ENCODE results near the gene SUMF2.
"Not testable (repeated sequence)": the region's sequence is repeated elsewhere in the genome, so short reads cannot be mapped to it uniquely, and the experiment has no call there.

The SUMF2 gene

DNA sequence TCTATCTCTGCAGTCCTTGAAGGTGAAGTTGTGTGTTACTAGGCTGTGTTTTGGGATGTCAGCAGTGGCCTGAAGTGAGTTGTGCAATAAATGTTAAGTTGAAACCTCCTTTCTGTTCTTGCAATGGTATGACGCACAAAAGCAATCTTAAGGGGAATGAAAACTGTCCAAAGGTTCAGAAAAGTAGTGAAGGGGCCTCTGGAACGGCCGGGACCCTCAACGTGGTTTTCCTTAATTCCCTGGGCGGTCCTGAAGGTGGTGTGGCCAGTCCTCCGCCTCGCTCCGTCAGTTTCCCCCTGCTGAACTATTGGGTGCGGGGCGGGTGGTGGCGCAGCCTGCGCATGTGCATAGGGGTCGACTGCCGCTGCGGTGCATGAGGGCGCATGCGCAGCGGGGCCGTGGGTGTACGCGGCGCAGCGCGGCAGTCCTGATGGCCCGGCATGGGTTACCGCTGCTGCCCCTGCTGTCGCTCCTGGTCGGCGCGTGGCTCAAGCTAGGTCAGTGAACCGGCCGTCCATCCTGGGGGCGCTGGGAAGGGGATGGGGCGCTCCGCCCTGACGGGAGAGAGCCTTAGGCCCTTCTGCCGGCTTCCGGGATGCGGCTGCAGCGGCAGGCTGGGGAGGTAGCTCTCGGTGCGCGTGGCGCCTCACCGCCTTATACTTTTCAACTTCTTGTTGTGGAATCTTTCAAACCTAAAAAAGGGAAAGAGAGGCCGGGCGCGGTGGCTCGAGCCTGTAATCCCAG, at the start of gene SUMF2:
Gene SUMF2 (plus strand): TSS at position 405 of the 744 bp plus-strand sequence. CDS start 26 bp downstream, at position 431.
- Histone ChIP-seq H3K4me3 (ENCODE audit: low read depth in 1 of 2, low read length in 1 of 2) (peak within 1 kb of the TSS; percentile 80 to 90), H3K4me1 (ENCODE audit: control insufficient read depth in 1 of 2, insufficient read depth in 1 of 2, low read depth in 1 of 2, low read length in 1 of 2) (peaks cover 11 to 12% of the 10 kb centered on the region in 2 experiments), H3K27me3 (no peaks in the 10 kb centered on the region), H3K9me3 (no peaks in the 10 kb centered on the region), H3K27ac (peak within 1 kb of the TSS; percentile 85), H3K36me3 (peaks cover 18% of the 10 kb centered on the region)
- TF ChIP-seq, protein P1, sequence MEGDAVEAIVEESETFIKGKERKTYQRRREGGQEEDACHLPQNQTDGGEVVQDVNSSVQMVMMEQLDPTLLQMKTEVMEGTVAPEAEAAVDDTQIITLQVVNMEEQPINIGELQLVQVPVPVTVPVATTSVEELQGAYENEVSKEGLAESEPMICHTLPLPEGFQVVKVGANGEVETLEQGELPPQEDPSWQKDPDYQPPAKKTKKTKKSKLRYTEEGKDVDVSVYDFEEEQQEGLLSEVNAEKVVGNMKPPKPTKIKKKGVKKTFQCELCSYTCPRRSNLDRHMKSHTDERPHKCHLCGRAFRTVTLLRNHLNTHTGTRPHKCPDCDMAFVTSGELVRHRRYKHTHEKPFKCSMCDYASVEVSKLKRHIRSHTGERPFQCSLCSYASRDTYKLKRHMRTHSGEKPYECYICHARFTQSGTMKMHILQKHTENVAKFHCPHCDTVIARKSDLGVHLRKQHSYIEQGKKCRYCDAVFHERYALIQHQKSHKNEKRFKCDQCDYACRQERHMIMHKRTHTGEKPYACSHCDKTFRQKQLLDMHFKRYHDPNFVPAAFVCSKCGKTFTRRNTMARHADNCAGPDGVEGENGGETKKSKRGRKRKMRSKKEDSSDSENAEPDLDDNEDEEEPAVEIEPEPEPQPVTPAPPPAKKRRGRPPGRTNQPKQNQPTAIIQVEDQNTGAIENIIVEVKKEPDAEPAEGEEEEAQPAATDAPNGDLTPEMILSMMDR (IDR thresholded peaks at IDR 0.05), result no peak

DNA sequence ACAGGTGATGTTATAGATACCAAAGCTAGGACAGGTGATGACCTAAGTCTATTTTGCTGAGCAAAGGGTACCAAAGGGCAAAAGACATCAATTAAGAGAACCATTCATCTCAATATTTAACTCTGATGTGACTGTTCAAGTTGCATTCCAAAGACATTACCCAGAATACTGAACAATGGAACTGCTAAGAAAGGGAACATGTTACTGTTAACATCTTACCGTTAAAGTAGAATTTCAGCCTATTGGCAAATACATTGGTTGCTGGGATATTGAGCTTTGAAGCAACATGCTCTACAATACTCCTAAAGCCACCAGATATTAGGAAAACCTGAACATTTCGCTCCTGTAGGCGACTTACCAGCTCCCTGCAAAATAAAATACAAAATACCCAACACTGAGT, 47.1 kb upstream of the SUMF2 start:
- H3K36me3 ChIP-seq; H3K27ac ChIP-seq; H3K4me3 ChIP-seq (ENCODE audit: low read depth in 1 of 2, low read length in 1 of 2); H3K9me3 ChIP-seq; H3K4me1 ChIP-seq (ENCODE audit: control insufficient read depth in 1 of 2, insufficient read depth in 1 of 2, low read depth in 1 of 2, low read length in 1 of 2); H3K27me3 ChIP-seq: not testable (repeated sequence)

DNA sequence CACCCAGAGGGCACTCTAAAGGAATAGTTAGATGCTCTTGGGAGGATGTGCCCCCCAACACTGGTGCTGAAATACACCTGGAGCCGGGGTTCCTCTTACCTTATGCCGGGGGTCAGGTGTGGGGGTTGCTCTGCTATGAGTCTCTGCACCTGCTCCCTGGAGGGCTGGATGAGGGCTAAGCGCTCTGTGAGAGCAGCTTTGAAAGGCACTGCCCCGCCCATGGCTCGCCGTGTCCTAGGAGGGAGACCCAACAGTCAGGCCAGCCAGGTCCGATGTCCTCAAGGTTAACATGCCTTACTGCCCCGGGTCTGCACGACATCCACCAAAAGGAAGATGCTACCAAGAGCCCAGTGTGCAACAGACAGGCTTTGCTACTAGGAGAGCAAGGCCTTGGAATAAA, 44.6 kb upstream of the SUMF2 start:
- Histone ChIP-seq H3K9me3 (no peaks in the 10 kb centered on the region), H3K4me3 (ENCODE audit: low read depth in 1 of 2, low read length in 1 of 2) (no peak overlapping the region), H3K27me3 (no peaks in the 10 kb centered on the region), H3K36me3 (no peaks in the 10 kb centered on the region), H3K27ac (no peak overlapping the region), H3K4me1 (ENCODE audit: control insufficient read depth in 1 of 2, insufficient read depth in 1 of 2, low read depth in 1 of 2, low read length in 1 of 2) (no peaks in the 10 kb centered on the region)
- TF ChIP-seq, protein P1 (IDR thresholded peaks at IDR 0.05), result no peak

DNA sequence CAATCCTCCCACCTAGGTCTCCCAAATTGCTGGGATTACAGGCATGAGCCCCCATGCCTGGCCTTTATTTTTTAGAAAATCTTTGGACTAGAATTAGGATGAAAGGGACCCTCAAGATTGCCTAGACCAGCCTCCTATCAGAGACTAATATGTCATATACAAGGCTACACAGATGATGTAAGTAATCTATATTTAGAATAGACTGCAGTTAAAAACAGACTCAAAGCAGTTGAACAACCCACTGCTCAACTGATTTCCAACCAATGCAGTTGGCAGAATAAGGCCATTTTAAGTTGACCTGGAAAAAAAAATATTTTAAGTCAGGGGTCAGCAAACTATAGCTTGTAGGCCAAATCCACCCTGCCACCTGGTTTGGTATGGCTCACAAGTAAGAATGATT, 40.6 kb upstream of the SUMF2 start:
- TF ChIP-seq, protein P1 (IDR thresholded peaks at IDR 0.05), result no peak
- Histone ChIP-seq H3K9me3 (no peaks in the 10 kb centered on the region), H3K4me3 (ENCODE audit: low read depth in 1 of 2, low read length in 1 of 2) (no peak overlapping the region), H3K27ac (no peak overlapping the region), H3K27me3 (no peaks in the 10 kb centered on the region), H3K4me1 (ENCODE audit: control insufficient read depth in 1 of 2, insufficient read depth in 1 of 2, low read depth in 1 of 2, low read length in 1 of 2) (no peaks in the 10 kb centered on the region), H3K36me3 (no peaks in the 10 kb centered on the region)

DNA sequence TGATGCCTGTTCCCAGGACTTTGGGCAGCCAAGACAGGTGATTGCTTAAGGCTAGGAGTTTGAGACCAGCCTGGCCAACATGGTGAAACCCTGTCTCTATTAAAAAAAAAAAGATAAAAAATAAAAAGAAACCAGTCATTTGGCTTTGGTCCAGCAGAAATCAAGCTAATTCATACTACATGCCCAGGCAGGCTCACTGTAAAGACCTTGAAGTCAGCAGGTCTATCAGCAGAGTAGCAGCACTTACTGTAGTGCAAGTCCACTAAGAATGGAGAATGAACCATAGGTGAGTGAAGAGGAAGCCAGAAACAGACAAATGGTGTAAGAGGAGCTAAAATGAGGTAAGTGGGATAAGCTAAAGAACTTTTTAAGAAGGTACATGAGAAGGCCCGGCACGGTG, 37.5 kb upstream of the SUMF2 start:
- Histone ChIP-seq H3K4me1 (ENCODE audit: control insufficient read depth in 1 of 2, insufficient read depth in 1 of 2, low read depth in 1 of 2, low read length in 1 of 2) (peaks cover 0 to under 1% of the 10 kb centered on the region in 2 experiments), H3K4me3 (ENCODE audit: low read depth in 1 of 2, low read length in 1 of 2) (no peak overlapping the region), H3K9me3 (no peaks in the 10 kb centered on the region), H3K27me3 (no peaks in the 10 kb centered on the region), H3K27ac (no peak overlapping the region), H3K36me3 (no peaks in the 10 kb centered on the region)
- TF ChIP-seq, protein P1 (IDR thresholded peaks at IDR 0.05), result no peak

DNA sequence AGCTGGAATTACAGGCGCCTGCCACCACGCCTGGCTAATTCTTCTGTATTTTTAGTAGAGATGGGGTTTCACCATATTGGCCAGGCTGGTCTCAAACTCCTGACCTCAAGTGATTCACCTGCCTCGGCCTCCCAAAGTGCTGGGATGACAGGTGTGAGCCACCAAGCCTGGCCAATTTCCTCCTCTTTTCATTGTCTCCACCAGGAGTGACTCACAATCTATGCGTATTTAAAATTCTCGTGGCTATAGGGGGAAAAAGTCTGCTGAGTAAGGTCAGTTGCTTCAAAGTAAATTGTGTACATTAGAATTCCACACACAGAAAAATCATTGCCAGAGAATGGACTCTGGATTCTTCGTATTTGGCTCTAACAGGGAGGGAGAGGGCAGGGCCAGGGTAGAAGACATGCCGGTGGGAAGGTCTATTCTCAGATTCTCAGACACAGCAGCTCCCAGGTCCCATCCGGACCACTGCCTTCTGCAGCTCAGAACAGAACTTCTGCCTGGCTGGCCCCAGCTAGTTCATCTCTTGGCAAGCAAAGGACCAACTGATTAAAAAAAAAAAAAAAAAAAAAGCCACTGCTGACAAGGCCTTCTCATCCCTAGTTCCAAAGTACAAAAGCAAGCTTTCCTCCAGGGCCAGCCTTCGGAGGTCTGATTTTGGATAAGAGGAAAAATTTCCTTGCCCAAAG, 35.0 kb upstream of the SUMF2 start:
- TF ChIP-seq, protein P1 (IDR thresholded peaks at IDR 0.05), result no peak
- Histone ChIP-seq H3K27ac (no peak overlapping the region), H3K4me3 (ENCODE audit: low read depth in 1 of 2, low read length in 1 of 2) (no peak overlapping the region), H3K27me3 (no peaks in the 10 kb centered on the region), H3K9me3 (no peaks in the 10 kb centered on the region), H3K36me3 (no peaks in the 10 kb centered on the region), H3K4me1 (ENCODE audit: control insufficient read depth in 1 of 2, insufficient read depth in 1 of 2, low read depth in 1 of 2, low read length in 1 of 2) (peaks cover 7 to 8% of the 10 kb centered on the region in 2 experiments)

All from neutrophil (primary cell).